CMK (cell line): ENCODE measurements around the gene PKP4.
"Not testable (repeated sequence)": the region's sequence is repeated elsewhere in the genome, so short reads cannot be mapped to it uniquely, and the experiment has no call there.

Source experiments
- DNase-seq: peaks from one replicate; pipeline ENCODE4 v3.0.0-alpha.2; 2010; ENCODE audit warnings: low read depth

The PKP4 gene

DNA sequence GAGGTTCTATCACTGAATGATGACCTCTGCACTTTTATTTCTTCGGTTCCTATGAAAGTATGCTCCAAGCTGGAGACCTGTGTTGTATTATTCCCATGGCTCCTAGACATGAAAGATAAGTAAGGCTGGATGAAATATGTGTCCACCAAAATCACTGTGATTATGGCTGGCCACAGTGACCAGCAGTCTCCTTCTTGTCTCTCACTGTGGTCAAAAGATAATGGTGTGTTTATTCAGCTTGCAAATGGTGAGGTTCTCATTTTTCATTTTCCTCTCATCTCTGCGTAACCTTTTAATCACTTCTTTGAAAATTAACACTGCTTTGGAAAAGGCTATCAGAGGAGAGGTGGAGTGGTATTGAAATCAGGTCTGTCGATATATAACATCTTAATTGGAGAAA, 230.6 kb downstream of the PKP4 start:
- DNase-seq = no peak

DNA sequence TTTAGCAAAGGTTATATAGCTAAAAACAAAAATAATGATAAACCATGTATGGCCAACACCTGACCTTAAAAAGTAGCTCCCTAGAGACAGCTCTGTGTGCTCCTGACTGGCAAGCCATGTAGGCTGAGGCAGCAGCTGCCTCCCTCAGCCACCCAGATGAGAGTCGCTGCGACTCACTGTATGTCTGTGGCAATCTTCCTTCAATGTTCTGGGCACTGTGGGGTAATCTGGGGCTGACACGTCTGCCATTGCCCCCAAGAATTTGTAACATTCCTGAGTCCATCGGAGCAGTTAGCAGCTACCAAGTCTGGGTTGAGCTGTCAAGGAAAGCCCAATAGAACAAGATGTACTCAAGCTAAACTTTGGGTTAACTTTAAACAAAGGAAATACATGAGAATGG, 232.0 kb downstream of the PKP4 start:
- no peak for DNase-seq

DNA sequence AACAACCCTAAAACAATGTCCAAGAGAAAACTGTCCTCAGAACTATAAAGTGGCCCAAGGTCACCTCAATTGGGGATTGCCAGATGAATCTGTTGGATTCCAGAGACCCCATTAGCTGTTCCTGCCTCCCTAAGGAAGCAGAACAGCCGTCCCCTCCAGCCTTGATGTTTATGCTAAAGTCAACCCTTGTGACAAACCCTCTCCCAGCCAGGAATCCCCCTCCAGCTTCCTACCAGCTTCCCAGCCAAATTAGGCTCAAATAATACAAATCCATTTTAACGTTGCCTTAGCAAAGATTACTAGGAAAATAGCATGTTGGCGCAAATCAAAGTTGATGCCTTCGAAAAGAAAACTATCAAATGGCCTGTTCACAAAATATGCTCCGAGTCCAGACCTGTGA, 232.6 kb downstream of the PKP4 start:
- no peak for DNase-seq

DNA sequence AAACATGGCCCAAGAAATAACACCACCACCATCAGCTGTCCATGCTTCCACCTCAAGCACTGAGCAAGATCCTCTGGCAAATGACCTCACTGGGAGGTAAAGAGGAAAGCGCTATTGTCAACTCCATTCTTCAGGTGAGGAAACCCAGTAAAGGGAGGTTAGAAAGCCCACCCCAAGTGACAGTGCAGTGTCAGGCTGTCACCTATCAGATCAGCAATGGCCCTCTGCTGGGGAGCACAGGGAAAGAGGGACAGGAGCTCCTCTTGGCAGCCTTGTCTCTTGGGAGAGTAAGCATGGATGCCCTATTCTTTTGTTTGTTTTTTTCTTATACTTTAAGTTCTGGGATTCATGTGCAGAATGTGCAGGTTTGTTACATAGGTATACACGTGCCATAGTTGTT, 234.1 kb downstream of the PKP4 start:
- no peak for DNase-seq

DNA sequence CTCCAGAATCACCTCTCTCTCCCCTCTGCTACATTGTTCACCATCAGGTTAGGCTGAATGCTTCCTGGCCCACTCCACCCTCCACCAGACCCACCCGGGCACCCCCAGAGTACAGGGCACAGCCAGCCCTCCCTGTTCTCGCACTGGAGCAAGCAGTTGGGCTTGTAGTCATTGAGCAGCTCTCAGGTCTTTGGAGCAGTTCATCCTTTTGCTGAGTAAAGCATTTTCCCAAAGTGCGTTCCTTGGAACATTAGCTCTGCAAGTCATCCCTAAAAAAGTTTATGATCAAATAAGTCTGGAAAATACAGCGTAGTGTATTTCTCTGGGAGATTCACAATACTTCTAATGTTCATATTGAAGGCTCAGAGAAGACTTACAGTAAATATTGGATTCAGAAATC, 234.9 kb downstream of the PKP4 start:
- DNase-seq = no peak

DNA sequence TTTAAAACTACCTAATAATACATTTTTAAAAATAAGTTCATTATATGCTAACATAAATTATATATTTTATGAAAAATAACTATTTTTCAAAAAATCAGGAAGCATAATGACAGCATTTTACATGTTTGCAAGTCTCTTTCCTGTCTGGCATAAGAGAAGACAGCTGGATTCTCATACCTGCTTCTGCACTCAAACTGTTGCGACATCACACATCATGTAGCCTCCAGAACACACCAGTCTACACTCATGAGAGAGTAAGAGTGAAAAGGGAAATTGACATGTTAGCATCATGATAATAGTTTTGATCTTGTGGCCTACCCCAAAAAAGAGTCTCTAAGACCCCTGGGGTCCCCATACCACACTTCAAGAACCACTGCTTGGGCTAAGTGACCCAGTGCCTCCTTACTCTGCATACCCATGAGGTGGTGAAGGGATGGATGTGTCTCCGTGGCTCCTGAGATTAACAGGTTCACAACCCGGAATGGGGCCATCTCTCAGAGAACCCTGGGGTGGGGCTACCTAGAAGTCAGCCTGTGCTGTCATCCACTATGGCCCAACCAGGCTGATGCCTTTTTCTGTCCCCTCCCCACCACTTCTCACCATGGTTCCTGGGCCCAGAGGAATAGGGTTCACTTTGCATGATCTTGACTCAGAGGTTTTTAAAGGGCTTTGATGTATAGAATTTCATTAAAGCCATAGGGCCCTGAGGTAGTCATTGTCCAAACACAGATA, 235.8 kb downstream of the PKP4 start:
- no peak for DNase-seq

DNA sequence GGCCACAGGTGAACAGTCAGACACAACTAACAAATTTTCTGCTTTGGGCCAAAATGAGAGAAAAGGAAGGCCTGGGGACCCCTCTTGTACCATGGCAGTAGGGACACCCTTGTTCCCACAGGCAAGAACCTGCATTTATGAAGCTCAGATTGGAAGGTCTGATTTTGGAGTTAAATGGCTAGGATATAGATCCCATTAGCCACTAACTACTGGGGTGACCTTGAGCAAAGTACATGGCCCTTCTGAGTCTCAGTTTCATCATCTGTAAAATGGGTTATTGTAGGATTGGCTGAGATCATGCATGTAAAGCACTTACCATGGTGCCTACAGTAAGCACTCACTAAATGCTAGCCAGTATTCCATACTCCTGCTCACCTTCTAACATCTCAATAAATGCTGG, 236.7 kb downstream of the PKP4 start:
- no peak for DNase-seq

DNA sequence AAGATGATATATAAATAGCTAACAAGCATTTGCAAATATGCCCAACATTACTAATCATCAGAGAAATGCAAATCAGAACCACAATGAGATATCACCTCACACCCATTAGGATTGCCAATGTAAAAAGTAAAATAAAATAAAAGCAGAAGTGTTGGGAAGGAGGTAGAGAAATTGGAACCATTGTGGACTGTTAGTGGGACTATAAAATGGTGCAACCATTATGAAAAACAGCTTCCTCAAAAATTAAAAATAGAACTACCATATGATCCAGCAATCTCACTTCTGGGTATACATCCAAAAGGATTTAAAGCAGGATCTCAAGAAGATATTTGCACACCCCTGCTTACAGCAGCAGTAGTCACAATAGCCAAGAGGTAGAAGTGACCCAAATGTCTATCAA, 238.6 kb downstream of the PKP4 start:
- DNase-seq = no peak

DNA sequence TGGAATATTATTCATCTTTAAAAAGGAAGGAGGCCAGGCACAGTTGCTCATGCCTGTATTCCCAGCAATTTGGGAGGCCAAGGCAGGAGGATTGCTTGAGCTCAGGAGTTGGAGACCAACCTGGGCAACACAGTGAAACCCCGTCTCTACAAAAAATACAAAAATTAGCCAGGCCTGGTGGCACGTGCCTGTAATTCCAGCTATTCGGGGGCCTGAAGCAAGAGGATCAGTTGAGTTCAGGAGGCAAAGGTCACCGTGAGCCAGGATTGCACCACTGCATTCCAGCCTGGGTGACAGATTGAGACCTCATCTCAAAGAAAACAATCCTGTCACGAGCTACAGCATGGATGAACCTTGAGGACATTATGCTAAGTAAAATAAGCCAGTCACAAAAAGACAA, 239.0 kb downstream of the PKP4 start:
- not testable (repeated sequence) for DNase-seq

DNA sequence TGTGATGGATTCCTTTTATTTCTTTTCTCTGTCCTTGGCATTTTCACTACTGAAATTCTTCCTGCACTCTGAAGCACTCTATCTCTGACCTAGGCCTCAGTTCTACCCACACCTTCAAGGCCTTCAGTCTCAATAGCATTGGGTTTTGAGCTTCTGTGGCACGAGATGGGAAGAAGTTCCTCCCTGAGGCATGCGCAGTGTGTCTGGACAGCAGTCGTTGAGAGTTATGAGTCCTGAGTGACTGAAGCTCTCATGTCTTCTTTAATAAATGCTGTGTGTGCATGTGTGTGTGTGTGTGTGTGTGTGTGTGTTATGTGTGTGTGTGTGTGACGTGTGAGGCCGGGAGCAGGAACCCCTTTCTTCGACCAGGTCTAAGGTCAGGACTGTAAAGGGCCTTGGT, 242.6 kb downstream of the PKP4 start:
- no peak for DNase-seq

DNA sequence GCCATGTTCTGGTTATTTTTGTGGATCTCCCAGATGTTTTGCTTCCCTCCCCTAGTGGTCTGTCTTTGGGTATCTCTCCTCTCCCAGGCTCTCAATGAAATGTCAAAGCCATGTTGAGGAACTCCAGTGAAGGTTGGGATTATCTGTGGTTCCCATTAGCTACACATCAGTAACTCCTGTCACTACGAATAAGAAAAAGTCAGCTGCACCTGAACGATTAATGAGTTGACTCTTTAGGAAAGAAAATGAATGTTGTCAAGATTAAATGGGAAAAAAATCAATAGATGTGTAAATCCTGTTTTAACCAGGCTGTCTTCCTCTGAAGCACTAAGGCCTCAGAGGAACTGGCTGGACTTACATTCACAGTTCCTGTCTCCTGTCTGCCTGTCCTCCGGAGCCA, 244.3 kb downstream of the PKP4 start:
- DNase-seq = no peak

DNA sequence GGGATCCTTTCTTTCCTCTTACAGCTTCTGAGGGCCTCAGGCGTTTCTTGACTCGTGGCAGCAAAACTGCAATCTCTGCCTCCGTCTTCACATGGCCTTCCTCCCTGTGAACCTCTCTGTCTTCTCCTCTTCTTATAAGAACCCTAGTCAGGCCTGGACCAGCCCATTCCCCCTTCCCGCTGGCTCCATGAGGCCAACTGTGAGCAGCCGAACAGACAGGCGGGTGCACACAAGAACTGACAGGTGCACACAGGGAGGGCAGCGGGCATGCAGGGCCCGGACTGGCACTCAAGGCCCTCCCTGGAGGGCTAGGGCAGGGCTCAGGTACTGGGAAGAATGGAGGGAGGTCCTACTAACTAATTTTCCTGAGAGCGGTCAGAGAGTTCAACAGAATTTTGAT, 246.0 kb downstream of the PKP4 start:
- DNase-seq = no peak

DNA sequence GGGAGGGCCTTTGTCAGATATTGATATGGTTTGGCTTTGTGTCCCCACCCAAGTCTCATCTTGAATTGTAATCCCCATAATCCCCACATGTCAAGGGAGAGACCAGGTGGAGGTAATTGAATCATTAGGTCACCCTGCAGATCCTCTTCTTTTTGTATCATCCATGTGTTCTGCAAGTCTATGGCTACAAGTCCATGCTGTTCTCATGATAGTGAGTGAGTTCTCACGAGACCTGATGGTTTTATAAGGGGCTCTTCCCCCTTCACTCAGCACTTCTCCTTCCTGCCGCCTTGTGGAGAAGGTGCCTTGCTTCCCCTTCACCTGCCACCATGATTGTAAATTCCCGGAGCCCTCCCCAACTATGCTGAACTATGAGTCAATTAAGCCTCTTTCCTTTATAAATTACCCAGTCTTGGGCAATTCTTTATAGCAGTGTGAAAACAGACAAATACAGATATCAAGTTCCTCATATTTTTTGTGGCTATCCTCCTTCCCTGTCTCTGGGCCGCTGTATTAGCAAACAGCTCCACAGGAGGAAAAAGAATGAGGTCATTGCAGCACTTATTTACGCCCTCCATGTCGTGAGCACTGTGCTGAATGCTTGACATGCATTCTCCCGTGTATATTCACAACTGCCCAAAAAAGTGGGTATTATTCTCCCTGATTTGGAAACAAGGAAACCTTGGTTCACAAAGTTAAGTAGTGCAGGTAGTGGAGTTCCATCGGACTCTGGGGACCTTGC, 248.1 kb downstream of the PKP4 start:
- DNase-seq = not testable (repeated sequence)

DNA sequence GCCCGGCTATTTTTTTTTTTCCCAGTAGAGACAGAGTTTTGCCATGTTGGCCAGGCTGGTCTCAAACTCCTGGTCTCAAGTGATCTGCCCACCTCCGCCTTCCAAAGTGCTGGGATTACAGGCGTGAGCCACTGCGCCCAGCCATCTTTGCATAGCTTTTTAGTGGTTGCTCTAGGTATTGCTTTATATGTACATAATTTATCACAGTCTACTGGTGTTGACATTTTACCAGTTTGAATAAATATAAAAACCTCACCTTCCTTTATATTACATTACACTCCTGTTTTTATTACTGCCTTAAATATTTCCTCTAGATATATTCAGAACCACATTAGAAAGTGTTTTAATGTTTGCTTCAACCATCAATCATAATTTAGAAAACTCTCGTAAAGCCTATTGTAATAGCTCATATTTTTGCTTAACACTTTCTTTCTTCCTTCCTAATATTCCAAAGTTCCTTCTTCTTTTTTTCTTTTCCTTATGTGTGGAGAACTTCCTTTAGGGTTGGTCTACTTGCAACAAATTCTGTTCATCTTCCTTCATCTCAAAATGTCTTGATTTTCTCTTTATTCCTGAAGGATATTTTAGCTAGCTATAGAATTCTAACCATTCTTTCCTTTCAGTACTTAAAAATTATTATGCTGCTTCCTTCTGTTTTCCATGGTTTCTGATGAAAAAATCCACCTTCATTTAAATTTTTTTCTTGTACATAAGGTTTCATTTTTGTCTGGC, 256.2 kb downstream of the PKP4 start:
- no peak for DNase-seq

DNA sequence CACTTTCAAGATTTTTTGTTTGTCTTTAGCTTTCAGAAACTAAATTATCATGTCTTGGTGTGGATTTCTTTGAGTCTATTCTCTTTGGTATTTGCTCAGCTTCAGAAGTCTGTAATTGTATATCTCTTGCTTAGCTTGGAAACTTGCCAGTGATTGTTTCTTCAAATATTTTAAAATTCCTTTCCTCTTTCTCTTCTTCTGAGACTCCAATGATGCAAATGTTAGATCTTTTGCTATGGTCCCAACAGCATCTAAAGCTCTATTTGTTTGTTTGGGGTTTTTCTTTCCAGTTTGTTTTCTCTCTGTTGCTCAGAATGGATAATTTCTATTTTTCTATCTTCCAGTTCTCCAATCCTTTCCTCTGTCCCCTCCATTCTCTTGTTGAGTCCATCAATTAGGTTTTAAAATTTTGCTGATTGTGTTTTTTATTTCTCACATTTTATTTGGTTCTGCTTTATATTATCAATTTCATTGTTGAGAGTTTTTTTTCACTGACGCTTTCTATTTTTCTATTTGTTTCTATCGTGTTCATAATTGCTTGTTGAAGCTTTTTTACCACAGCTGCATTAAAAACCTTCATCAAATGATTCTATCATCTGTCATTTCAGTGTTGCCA, 256.9 kb downstream of the PKP4 start:
- no peak for DNase-seq

DNA sequence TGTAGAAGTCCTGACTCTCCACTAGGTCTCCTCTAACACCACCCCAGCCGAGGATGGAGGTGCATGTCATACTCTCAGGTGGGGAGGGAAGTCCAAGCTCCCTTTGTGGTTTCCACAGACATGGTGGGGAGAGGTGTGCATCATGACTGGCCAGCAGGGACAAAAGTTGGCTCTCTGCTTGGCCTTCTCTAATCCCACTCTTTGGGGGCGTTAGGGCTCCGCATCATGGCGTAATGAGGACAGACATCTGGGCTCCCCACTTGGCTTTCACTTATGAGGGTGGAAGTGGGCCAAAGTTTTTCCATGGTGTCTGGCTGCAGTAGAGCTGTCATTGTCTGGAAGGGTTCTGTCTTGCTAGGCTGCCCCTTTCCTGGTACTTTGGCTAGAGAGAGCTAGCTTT, 257.7 kb downstream of the PKP4 start:
- DNase-seq = no peak

DNA sequence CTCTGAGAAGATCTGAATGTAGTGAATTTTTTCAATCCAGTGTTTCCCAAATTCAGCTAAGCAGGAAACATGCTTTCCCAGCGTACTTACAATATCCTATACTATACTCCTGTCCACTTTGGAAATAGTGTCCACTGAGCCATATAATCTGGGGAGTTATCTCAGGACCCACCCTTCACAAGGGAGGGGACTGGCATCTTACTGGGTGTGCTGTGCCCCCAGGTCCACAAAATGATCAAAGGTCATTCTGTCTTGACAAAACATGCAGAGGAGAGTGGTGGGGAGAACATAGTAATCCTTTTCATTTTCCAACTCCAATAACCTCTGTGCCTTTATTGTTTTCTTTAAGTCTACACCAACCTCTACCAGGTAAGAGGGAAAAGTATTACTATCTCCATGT, 258.6 kb downstream of the PKP4 start:
- no peak for DNase-seq

DNA sequence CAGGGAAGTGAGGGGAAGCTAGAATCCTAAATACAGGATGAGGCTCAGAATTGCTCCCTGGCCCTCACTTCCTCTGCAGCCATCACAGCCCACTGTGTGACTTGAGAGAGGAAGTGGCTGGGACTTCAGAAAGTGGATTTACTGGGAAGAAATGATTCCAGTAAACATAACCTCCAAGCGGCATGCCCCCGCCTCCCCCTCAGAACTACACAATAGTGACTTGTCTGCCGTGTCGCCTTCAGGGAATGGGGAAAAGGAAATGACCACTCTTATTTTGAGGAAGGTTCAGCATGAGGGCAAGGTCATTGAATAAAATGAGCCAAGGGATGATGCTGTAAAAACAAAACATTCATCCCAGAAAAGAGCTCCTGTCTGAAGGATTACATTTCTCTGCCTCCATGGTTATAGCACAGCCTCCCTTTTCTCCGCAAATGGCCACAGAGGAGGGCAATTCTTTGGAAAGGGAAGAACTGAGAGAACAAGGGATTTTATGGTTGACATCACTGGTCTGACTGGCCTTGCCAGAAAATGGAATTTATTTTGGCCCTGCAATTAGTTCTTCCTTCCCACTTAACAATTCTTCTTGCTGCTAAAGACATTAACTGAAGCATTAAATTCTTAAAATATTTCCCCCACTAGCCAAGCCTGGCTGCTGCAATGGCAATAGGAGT, 259.5 kb downstream of the PKP4 start:
- DNase-seq = no peak

DNA sequence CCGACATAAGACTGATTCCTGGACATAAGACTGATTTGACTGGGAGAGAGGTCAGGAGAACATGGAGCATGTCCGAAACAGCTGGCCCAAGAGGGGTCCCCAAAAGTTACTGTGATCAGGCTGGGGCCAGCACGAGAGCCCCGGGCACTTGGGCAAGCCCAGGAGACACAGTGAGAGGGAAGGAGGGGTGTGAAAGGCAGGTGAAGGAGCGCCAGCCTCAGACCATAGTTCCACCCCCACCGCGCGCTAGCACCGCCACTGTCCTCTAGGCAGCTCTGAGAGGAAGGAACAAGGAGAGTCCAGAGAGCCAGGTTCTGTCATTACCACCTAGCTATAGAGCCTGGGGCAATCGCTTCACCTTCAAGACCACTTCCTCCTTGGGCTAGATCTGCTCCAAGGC, 260.2 kb downstream of the PKP4 start:
- DNase-seq = no peak

DNA sequence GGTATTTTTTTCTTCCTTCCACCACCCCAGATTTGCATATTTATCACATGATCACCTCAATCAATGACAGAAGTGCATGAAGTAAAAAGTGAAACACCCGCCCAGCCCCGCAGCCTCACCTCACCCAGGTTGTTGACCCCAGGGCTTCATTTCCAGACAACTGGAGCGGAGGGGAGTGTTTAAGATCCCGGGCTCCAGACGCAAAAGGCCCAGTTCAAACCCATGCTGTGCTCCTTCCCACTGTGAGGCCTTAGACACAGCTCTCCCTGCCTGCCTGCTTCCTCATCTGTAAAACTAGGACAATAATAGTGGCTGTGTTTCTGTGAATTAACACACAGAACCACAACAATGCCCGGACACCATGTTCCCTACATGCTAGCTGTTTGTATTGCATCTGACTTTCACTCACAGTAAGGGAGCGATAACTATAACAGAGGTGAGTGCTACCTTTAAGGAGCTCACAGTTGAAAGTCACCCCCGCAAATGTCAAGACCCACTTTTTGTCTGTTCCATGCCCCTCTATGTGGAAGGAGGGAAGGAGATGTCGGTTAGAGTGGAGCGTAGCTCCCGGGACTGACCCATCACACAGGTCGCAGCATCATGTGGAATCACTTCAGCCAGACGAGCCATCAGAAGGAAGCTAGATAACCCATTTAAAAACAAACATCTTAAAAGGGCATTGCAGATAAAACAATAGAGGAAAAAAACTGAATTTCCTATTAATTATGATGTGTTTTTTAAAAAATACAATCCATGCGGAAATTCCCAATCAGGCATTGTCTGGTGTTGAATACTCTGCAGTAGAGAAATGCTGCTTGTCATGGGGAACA, 260.8 kb downstream of the PKP4 start:
- no peak for DNase-seq

DNA sequence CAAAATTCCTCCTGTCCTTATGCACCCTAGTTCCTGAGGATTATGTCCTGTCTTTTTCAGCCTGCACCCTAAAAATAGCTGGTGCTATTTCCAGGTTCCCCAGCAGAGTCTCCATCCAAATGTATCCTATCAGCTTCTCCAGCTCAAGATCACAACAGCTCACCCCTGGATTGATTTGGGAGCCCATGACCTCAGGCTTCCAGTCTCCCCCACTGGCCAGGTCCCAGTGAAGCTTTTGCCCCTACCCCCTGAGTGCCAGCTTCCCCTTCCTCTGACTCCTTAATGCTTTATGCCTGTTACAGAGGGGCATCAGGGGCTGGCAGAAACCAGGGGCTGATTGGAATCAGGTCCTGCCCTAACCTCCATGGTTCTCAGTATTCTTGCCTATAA, 261.4 kb downstream of the PKP4 start:
- no peak for DNase-seq
